Measurements from ENCODE around the gene FAM169A.
"Not testable (repeated sequence)": the region's sequence is repeated elsewhere in the genome, so short reads cannot be mapped to it uniquely, and the experiment has no call there.

Gene FAM169A, protein sequence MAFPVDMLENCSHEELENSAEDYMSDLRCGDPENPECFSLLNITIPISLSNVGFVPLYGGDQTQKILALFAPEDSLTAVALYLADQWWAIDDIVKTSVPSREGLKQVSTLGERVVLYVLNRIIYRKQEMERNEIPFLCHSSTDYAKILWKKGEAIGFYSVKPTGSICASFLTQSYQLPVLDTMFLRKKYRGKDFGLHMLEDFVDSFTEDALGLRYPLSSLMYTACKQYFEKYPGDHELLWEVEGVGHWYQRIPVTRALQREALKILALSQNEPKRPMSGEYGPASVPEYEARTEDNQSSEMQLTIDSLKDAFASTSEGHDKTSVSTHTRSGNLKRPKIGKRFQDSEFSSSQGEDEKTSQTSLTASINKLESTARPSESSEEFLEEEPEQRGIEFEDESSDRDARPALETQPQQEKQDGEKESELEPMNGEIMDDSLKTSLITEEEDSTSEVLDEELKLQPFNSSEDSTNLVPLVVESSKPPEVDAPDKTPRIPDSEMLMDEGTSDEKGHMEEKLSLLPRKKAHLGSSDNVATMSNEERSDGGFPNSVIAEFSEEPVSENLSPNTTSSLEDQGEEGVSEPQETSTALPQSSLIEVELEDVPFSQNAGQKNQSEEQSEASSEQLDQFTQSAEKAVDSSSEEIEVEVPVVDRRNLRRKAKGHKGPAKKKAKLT
- total RNA-seq, result 0 to 2.4 (median 0.22) reads per million in 17 experiments

- DNase-seq, result peak; percentile 19 to 64 (median 36)
These were observed at the start of gene FAM169A for GRCh38 chr5:74865804-74866595. Gene FAM169A, minus strand, starts transcription at chr5:74866387. Its CDS starts 24,711 bp downstream, at chr5:74841676.

DNA sequence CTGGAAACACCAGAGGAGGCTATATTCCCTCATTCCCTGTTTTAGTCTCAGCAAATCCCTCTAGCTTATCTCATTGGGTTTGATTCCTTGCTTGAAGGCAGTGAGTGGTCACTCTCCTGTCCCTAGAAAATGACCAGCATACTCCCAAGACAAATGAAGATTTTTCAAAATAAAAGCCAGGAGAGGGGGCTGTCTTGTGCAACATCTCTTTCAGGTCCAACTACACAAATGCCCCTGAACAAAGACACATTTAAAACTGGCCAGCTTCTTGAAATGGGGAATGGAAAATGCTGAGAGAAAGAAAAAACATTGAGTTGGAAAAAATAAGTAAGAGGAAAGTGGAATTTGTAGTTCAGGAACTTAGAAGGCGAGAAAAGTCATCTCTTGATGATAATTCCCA lies 49.3 kb upstream of the FAM169A start:
- DNase-seq, result no peak

- DNase-seq, result not testable (repeated sequence)
These were observed 45.2 kb upstream of the FAM169A start for GRCh38 chr5:74911421-74911820.

GRCh38 chr5:74909888-74910287 lies 43.7 kb upstream of the FAM169A start:
- DNase-seq, result not testable (repeated sequence)

GRCh38 chr5:74908237-74908636 lies 42.0 kb upstream of the FAM169A start:
- DNase-seq, result not testable (repeated sequence)

DNA sequence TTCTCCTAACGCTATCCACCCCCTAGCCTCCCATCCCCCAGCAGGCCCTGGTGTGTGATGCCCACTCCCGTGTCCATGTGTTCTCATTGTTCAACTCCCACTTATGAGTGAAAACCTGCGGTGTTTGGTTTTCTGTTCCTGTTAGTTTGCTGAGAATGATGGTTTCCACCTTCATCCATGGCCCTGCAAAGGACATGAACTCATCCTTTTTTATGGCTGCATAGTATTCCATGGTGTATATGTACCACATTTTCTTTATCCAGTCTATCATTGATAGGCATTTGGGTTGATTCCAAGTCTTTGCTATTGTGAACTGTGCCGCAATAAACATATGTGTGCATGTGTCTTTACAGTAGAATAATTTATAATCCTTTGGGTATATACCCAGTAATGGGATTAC lies 38.5 kb upstream of the FAM169A start:
- not testable (repeated sequence) for DNase-seq

DNA sequence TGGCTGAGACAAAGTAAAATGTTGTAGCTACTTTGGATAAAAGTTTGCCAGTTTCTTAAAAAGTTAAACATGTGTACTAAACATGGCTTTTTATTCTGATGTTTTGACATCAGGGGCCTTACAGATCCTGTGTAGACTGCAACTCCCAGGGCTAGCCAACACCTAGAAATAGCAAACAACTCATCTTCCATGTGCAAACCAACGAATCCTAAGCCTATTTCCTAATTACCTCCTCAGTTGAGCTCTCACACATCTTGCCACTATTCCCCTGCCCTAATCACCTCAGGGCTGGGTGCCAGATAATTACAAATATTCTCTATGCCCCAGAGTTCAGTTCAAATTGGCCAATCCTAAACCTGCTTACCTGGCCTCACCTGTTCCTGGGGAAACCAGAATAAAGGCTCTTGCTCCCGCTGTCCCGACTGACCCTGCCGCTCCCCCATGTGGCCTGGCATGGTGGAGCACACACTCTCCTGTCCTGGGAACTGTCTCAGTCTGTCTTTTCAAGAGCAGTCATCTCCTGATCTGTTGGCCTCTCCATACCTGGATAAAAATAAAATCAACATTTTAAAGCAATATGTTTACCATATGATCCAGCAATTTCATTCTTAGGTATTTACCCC lies 37.1 kb upstream of the FAM169A start:
- DNase-seq, result peak in 3 of 4 experiments; percentile 4 to 23 (median 20)

GRCh38 chr5:74897049-74897448 lies 30.9 kb upstream of the FAM169A start:
- no peak for DNase-seq

- DNase-seq, result no peak
These were observed 29.7 kb upstream of the FAM169A start for GRCh38 chr5:74895906-74896305.

GRCh38 chr5:74894351-74894750 lies 28.2 kb upstream of the FAM169A start:
- DNase-seq, result no peak

DNA sequence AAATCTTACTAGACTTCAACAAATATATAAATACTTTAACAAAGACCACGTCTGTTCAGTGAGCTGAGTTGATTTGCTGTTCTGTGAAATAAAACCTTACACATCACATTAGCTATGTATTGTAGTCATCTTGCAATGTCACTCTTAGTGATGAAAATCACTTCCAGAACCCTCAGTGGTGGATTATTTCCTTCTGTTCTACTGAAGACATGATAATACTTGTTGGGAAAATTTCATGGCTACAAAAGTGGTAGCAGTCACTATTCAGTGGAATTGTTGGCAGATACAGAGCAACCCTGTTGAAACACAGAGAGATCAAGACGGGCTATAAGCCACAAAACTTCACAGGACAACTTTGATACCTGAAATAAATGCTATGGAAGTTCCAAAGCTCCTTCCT lies 26.7 kb upstream of the FAM169A start:
- DNase-seq, result no peak

DNA sequence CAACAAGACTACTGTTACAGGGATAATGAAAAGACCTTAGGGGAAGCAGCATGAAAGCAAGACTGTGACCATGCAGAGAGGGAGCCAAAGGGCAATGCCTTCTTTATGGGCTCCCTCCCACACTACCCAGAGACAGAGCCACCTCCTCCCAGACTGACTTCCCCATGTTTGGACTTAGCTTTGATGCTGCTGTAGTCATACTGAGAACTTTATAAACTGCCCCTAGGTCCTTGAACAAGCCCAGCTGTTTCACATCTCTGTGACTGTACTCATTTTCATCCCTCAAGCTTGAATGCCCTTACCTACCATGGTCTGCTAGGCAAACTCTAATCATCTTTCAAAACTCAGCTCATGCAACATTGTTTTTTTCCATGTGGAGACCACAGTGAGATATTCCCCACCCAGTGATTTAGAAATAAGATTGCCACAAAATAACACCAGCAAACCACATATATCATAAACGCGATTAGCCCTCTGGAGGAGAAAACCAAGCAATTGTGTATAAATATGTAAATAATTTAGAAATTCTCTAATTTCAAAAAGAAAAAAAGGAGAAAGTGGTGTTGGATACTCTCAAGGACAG lies 23.4 kb upstream of the FAM169A start:
- peak in 3 of 4 experiments; percentile 26 to 46 (median 40) for DNase-seq

DNA sequence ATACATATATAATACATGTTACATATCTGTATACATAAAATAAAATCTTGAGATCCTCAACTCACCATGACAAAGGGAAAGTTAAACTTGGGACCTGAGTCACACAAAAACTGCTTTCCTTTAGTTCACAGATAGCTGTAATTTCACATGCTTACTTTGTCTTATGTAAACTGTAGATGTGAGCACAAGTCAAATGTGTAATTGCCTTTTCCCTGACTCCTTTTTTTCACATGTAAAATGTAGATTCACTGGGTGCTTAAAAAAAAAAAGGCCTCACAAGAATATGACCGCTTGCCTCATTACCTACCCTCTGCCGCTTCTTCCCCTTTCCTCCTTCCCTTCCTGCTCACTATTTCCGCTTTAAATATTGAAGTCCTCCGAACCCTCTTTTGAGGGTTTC lies 21.9 kb upstream of the FAM169A start:
- peak in 3 of 4 experiments; percentile 29 to 45 (median 34) for DNase-seq

GRCh38 chr5:74885170-74885569 lies 19.0 kb upstream of the FAM169A start:
- no peak for DNase-seq

- DNase-seq, result not testable (repeated sequence)
These were observed 16.4 kb upstream of the FAM169A start for GRCh38 chr5:74882379-74883134.

DNA sequence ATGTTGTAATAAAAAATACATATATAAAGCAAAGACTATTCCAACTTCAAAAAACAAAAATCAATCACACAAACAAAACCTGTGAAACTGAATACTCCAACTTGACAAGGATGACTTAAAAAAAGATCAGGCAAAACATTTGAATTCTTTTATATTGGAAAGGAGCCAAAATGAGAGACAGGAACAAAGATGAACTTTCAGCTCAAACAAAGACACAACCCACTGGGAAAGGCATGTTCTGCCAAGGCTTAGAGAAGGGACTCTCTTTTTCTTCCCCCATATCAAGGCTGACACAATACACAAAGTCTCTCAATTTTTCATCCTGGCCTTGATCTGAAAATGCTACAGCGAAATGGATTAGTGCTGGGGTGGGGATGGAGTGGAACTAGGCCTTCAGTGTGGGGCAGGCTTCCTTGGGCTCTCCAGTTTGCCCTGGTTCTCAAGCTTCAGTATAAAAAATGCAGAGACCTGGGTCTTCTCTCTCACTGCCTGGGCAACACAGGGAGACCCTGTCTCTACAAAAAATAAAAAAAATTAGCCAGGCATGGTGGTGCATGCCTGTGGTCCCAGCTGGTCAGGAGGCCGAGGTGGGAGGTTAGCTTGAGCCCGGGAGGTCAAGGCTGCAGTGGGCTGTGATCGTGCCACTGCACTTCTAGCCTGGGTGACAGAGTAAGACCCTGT lies 11.6 kb upstream of the FAM169A start:
- no peak for DNase-seq

DNA sequence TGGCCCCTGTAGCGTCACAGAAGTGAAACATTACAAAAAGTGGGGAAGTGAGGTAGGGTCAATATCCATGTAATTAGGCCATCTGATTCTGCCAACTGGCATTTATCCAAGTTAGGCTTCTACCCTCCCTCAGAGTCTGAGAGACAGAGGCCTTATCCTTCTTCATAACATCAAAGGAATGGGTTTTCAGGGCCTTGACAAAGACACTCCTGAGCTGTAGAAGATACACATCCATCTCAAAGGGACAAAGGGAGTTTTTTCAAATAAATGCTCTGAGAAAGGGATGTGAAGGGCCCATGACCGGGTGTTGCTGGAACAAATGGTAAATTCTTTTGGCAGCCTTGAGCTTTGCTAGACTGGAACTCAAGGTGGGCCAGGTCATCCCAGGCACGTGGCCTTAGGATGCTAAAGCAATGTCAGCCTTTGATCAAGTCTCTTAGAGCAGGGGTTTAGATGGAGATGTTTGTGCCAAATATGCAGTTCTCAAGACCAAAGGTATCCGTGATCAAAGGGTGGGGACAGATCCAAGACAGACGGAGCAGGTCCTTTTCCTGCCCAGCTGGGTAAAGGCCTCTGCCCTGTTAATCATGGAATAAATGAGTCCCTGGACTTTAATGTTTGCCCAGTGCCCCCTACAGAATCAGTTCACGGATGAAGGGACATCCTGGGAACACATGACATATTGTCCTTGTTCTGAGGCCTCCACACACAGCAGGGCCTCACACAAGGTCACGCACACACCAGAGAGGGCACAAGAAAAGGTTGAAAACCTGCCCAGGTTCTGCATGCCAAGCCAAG lies 10.0 kb upstream of the FAM169A start:
- DNase-seq, result no peak

DNA sequence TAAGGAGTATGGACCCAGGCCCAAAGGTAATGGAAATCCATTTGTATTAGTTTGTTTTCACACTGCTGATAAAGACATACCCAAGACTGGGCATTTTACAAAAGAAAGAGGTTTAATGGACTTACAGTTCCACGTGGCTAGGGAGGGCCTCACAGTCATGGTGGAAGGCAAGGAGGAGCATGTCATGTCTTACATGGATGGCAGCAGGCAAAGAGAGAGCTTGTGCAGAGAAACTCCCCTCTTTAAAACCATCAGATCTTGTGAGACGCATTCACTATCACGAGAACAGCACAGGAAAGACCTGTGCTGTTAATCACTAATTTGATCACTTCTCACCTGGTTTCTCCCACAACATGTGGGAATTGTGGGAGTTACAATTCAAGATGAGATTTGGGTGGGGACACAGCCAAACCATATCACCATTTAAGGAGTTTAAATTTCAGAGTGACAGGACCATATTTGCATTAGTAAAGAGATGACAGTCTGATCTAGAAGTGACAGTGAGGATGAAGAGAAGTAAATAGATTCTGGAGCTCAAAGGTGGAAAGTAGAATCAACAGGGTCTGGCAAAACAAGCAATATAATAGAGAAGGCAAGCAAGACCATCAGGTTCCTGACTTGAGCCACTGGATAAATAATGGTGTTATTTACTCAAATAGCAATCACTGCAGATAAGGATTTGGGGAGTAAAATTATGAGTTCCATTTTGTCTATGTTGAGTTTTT lies 7.5 kb upstream of the FAM169A start:
- no peak for DNase-seq

All from suppressor macrophage (primary cell).